Astrocyte of the cerebellum (primary cell): ENCODE measurements around the gene GPR6.

Experiments
- DNase-seq: peaks from one replicate; pipeline ENCODE4 v3.0.0-alpha.2; 2011; ENCODE audit warnings: low read depth
- H3K4me3 ChIP-seq: 2 replicates; pipeline ENCODE4 v1.5.1; 2011; ENCODE audit warnings: mild to moderate bottlenecking, low read depth, low read length, moderate library complexity
- in situ Hi-C: cut with HindIII; loops from 2 replicates; pipeline ENCODE4 v1.10.0; 2017; ENCODE audit warnings: low sequenced_read_pairs
- TF ChIP-seq, protein P1 (sequence below): IDR thresholded peaks from 2 replicates; pipeline ENCODE4 v1.5.1; 2012; ENCODE audit warnings: low read length, low read depth, moderate library complexity, mild to moderate bottlenecking; ENCODE audit errors: missing control alignments

Gene GPR6, protein sequence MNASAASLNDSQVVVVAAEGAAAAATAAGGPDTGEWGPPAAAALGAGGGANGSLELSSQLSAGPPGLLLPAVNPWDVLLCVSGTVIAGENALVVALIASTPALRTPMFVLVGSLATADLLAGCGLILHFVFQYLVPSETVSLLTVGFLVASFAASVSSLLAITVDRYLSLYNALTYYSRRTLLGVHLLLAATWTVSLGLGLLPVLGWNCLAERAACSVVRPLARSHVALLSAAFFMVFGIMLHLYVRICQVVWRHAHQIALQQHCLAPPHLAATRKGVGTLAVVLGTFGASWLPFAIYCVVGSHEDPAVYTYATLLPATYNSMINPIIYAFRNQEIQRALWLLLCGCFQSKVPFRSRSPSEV

DNA sequence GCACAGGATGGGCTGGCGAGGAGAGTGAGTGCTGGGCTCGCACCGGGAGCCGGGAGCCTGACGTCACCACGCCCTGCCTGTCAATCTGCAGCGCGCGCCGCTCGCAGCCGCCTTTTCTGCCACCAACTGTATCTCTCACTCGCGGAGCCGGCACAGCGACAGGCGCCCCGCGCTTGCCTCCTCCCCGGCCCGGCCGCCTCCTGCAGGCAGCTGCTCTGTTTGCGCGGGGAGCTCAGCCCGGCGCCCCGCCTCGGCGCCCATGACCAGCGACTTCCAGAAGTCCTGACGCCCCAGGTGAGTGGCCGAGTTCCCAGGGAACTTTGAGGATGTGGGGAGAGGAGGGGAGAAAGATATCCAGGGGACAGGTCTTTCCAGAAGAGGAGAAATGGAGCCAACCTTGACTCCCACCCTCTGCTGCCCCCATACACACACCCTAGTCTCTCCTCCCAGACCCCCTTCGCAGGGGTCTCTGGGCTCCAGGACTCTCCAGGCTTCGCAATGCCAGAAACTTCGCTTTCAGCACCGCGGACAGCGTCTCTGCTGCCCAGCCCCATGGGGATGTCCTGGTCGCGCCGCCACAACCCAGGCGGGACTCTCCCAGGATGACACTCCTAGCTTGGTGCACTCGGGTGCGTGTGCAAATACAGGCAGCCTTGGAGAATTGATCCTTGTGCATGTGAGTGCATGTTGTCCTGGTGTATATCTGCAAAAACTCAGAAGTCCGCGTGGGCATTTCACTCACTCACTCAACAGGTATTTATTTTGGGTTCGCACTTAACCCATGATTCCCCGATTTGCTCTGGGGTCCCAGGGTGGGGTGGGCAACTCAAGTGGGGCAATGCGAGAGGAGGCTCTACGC lies at the start of gene GPR6:
GPR6 (plus strand) TSS at position 138 of the 859 bp plus-strand sequence. CDS start 802 bp downstream, outside the sequence.
- H3K4me3 ChIP-seq = no peak within 1 kb of the TSS
- in situ Hi-C loops = no loop called here
- TF ChIP-seq, protein P1, sequence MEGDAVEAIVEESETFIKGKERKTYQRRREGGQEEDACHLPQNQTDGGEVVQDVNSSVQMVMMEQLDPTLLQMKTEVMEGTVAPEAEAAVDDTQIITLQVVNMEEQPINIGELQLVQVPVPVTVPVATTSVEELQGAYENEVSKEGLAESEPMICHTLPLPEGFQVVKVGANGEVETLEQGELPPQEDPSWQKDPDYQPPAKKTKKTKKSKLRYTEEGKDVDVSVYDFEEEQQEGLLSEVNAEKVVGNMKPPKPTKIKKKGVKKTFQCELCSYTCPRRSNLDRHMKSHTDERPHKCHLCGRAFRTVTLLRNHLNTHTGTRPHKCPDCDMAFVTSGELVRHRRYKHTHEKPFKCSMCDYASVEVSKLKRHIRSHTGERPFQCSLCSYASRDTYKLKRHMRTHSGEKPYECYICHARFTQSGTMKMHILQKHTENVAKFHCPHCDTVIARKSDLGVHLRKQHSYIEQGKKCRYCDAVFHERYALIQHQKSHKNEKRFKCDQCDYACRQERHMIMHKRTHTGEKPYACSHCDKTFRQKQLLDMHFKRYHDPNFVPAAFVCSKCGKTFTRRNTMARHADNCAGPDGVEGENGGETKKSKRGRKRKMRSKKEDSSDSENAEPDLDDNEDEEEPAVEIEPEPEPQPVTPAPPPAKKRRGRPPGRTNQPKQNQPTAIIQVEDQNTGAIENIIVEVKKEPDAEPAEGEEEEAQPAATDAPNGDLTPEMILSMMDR = no peak
- peak; percentile 11 for DNase-seq

- in situ Hi-C loops = no loop called here
- TF ChIP-seq, protein P1 = no peak
- no peak for DNase-seq
- H3K4me3 ChIP-seq = no peak overlapping the region
These were observed 43.8 kb upstream of the GPR6 start for GRCh38 chr6:109934293-109934692.

GRCh38 chr6:109939654-109940053 lies 38.5 kb upstream of the GPR6 start:
- no peak overlapping the region for H3K4me3 ChIP-seq
- no peak for DNase-seq
- TF ChIP-seq, protein P1 = no peak
- in situ Hi-C loops = no loop called here

DNA sequence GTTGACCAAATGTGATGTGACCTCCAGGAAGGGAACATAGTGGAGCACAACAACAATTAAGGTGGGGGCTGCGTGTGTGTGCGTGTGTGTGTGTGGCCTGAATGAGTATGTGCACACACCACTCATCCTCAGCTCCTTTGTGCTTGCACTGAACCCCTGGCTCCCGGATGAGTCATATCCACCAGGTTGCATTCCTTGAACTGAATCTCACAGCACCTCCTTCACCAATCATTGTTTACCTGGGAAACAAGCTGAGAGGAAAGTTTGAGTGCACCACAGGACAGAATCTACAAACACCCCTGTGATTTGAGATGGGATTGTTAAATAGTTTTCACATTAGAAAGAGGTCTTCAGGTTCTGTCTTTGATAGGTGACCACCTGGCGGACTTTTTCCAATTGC lies 33.7 kb upstream of the GPR6 start:
- in situ Hi-C loops = no loop called here
- no peak overlapping the region for H3K4me3 ChIP-seq
- TF ChIP-seq, protein P1 = no peak
- no peak for DNase-seq

DNA sequence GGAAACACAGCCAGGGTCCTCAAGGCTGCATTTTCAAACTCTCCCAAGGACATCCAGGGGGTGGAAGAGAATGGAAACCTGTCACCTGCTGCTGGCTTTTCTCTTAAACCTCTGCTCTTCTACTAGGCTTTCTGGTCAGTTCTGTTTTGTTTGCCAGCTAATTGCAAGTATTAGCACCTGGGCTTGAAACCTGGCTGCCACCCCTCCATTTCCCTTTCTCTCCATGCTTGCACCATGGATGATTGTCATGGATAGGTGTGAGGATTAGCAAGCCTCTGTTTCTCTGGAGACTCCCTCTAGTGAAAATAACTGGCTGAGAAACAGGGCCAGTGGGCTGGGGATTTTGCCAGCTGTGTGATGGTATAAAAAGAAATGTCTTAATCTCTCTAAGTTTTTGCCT lies 33.0 kb upstream of the GPR6 start:
- TF ChIP-seq, protein P1 = no peak
- no peak overlapping the region for H3K4me3 ChIP-seq
- no peak for DNase-seq
- in situ Hi-C loops = no loop called here

- in situ Hi-C loops = no loop called here
- TF ChIP-seq, protein P1 = no peak
- DNase-seq = no peak
- no peak overlapping the region for H3K4me3 ChIP-seq
These were observed 31.1 kb upstream of the GPR6 start for GRCh38 chr6:109946979-109947378.
